ENCODE results near the gene RAPGEF6. TPM values are rescaled to one million over a fixed set of nuclear protein-coding genes. Genes with fewer than 3 reads are reported as not detected.

Gene RAPGEF6
- total RNA-seq, 2 experiments from 2014 or later = 34.5 to 37.3 TPM

DNA sequence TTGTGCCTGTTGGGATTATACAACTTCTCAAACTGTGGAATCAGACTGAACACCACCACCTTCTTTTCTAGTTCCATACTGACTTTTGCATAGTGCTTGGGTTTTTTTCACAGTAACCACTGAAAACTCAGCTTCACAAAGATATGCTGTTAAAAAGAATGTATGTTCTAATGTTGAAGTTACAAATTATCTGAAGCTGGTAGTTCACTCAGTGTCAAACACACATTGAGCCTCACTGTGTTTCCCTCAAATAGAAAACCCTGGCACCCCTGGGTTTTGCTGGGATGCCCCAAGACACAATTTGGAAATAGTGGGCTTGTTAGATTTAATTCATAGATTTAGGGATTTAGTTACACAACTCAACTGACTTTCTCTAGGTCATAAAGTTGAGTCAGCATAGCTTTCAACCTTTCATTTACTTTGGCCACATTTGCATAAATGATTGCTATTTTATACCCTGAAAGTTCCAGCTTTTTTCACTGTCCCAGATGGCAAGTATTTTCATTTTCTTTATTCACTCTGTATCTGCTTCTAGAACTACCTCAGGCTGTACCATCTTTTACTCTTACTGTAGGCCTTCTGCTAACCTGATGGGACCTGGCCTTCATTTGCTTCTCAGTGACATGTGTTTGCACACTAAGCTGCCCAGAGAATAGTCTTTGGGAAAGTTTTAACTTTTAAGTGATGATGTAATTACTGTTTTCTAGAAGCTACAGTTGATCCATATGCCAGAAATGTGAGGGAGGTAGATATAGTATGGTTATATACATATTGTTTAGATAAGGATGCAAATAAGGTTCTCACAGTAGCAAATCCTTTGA is 256.1 kb downstream of the RAPGEF6 start:
- CTCF ChIA-PET = interaction anchor here (0.6 to 2.4 kb wide), 7 partner anchors 10 to 114 kb away, joined by 3 to 8 read pairs (median 3); no protein-coding TSS in a partner anchor
- Mint-ChIP-seq H3K36me3 (ENCODE audit: low read depth) (peaks cover 30% of the 10 kb centered on the region), H3K4me3 (peak overlapping the region; percentile 55), H3K27ac (peak overlapping the region; percentile 96), H3K4me1 (ENCODE audit: low read depth) (peaks cover 89% of the 10 kb centered on the region), H3K27me3 (ENCODE audit: low read depth) (no peaks in the 10 kb centered on the region), H3K9me3 (no peaks in the 10 kb centered on the region)
- no peak for DNase-seq
- intact Hi-C loops (cut with micrococcal nuclease) = loop anchor here (1.0 to 5.0 kb wide), 6 partner anchors 10 to 258 kb away; partner anchors contain the start of gene RAPGEF6

DNA sequence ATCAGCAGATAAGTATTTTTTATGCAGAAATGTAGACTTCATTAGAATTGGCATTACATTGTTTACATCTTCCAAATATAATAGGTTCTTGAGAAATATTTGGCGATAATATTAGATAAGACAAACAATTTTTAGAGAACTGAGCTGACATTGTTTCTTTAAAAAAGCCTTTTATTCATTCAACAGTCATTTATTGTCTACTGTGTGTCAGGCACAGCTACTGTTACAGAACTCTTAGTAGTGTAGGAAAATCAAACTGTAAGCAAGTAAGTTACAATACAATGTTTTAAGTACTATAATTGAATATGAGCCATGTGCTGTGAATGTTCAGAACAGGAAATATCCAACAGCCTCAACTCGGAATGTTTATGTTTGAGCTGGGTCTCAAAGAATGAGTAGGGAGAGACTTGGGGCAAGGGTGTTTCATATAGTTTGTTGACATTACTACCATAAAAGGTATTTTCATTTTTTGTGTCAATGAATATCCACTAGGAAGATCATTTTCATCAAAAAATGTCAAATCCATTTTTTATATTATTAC is 257.2 kb downstream of the RAPGEF6 start:
- peaks cover 90% of the 10 kb centered on the region for H3K4me1 Mint-ChIP-seq (ENCODE audit: low read depth)
- no peak for DNase-seq
- H3K36me3 Mint-ChIP-seq (ENCODE audit: low read depth) = peaks cover 33% of the 10 kb centered on the region
- H3K9me3 Mint-ChIP-seq = no peaks in the 10 kb centered on the region
- H3K27ac Mint-ChIP-seq = peak overlapping the region; percentile 85
- CTCF ChIA-PET = interaction anchor here (0.5 to 2.4 kb wide), 8 partner anchors 11 to 249 kb away, joined by 3 to 10 read pairs (median 4); no protein-coding TSS in a partner anchor
- H3K27me3 Mint-ChIP-seq (ENCODE audit: low read depth) = no peaks in the 10 kb centered on the region
- intact Hi-C loops (cut with micrococcal nuclease) = loop anchor here (5.0 kb wide), 2 partner anchors 164 to 259 kb away; partner anchors contain the start of gene RAPGEF6
- H3K4me3 Mint-ChIP-seq = peak overlapping the region; percentile 26

DNA sequence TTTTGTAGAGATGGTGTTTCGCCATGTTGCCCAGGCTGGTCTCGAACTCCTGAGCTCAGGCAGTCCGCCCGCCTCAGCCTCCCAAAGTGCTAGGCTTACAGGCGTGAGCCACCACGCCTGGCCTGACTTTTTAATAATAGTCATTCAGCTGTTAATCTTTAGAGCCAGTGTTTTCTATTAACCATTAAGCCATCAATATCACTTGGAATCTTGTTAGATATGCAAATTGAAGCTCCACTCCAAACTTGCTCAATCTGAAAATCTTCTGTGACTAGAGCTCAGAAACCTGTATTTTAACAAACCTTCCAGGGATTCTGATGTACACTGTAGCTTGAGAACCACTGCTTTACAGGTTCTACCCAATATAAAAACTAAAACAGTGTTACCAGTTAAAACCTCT is 257.7 kb downstream of the RAPGEF6 start:
- Mint-ChIP-seq H3K27ac (peak overlapping the region; percentile 85), H3K9me3 (no peaks in the 10 kb centered on the region), H3K27me3 (ENCODE audit: low read depth) (no peaks in the 10 kb centered on the region), H3K36me3 (ENCODE audit: low read depth) (peaks cover 33% of the 10 kb centered on the region), H3K4me1 (ENCODE audit: low read depth) (peaks cover 89% of the 10 kb centered on the region), H3K4me3 (no peak overlapping the region)
- intact Hi-C loops (cut with micrococcal nuclease) = loop anchor here (5.0 kb wide), 2 partner anchors 165 to 260 kb away; partner anchors contain the start of gene RAPGEF6
- no peak for DNase-seq
- CTCF ChIA-PET = interaction anchor here (0.5 to 2.4 kb wide), 7 partner anchors 12 to 175 kb away, joined by 3 to 10 read pairs (median 4); no protein-coding TSS in a partner anchor

DNA sequence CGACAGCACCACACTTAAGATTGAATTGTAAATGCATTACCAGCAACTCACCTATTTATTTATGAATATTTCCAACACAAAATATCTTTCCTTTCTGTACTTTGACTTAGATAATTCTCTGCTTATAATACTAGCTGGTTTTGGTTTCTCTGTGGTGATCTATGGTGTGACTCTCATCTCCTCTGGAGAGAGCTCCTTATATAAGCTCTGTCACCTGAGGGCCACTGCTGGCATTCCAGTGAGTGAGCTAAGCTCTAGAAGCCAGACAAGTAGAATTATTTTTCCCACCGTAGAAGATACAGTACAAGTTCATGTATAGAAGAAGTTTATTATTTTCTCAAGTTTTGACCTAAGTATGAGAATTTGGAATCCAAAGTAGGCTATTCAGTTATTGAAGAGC is 259.7 kb downstream of the RAPGEF6 start:
- CTCF ChIA-PET = interaction anchor here (0.7 to 1.1 kb wide), 3 partner anchors 9 to 17 kb away, joined by 3 read pairs; no protein-coding TSS in a partner anchor
- Mint-ChIP-seq H3K36me3 (ENCODE audit: low read depth) (peaks cover 29% of the 10 kb centered on the region), H3K27ac (peak overlapping the region; percentile 85), H3K27me3 (ENCODE audit: low read depth) (no peaks in the 10 kb centered on the region), H3K4me1 (ENCODE audit: low read depth) (peaks cover 89% of the 10 kb centered on the region), H3K9me3 (no peaks in the 10 kb centered on the region), H3K4me3 (no peak overlapping the region)
- no peak for DNase-seq
- intact Hi-C loops (cut with micrococcal nuclease) = loop anchor here (1.0 to 5.0 kb wide), 3 partner anchors 8 to 262 kb away; partner anchors contain the start of gene RAPGEF6

Other genes with a start within 250 kb of the RAPGEF6 start
- 10 to 100 TPM; 16.8 to 17.8 TPM for gene FNIP1, start 161.8 kb upstream of the RAPGEF6 start, total RNA-seq